CD8-positive, alpha-beta memory T cell (primary cell): Measurements from ENCODE around the gene BIRC7. TPM values are rescaled to one million over a fixed set of nuclear protein-coding genes. Genes with fewer than 3 reads are reported as not detected.
"Not testable (repeated sequence)": the region's sequence is repeated elsewhere in the genome, so short reads cannot be mapped to it uniquely, and the experiment has no call there.

Source experiments
- CTCF ChIA-PET: fragments of 350-600 bp; sonication (Branson Sonifier 250); formaldehyde crosslinking; loops from one replicate; lab custom pipeline; 2021; ENCODE audit warnings: antibody characterized with exemption; lab: Charles Lee
- POLR2A ChIA-PET: fragments of 350-600 bp; sonication (Branson Sonifier 250); formaldehyde crosslinking; loops from one replicate; lab custom pipeline; 2021; ENCODE audit warnings: antibody characterized with exemption; lab: Charles Lee
- DNase-seq, 5 donors: peaks; one replicate each; pipeline versions ENCODE4 v3.0.0 to v3.0.0-alpha.2; 2020 to 2022; ENCODE audit warnings: mixed read lengths in 1 of 5
- H3K27ac ChIP-seq: one replicate; pipeline ENCODE4 v1.7.0; 2013; ENCODE audit warnings: low read depth, mild to moderate bottlenecking, low read length, moderate library complexity
- H3K27me3 ChIP-seq: 2 replicates; pipeline ENCODE4 v1.7.0; 2013; ENCODE audit warnings: low read length, mild to moderate bottlenecking; ENCODE audit not compliant: insufficient read depth, poor library complexity, severe bottlenecking
- H3K36me3 ChIP-seq: 2 replicates; pipeline ENCODE4 v1.7.0; 2013; ENCODE audit warnings: mild to moderate bottlenecking, low read length, moderate library complexity; ENCODE audit not compliant: insufficient read depth
- H3K4me1 ChIP-seq: 2 replicates; pipeline ENCODE4 v1.7.0; 2013; ENCODE audit warnings: mild to moderate bottlenecking, low read length, moderate library complexity; ENCODE audit not compliant: insufficient read depth
- H3K4me3 ChIP-seq: 2 replicates; pipeline ENCODE4 v1.7.0; 2013; ENCODE audit warnings: mild to moderate bottlenecking, low read length
- H3K9me3 ChIP-seq: 2 replicates; pipeline ENCODE4 v1.7.0; 2013; ENCODE audit warnings: mild to moderate bottlenecking, low read length
- H3K27ac Mint-ChIP-seq, 8 donors: one replicate each; pipeline ENCODE4 v1.8.0; 2020 to 2021; ENCODE audit warnings: mixed read lengths in 8 of 8, mild to moderate bottlenecking in 6 of 8, inconsistent platforms in 3 of 8, moderate library complexity in 3 of 8
- H3K27me3 Mint-ChIP-seq, 2 donors: one replicate each; pipeline ENCODE4 v1.8.0; 2020 to 2021; ENCODE audit warnings: mixed read lengths in 2 of 2, mild to moderate bottlenecking in 1 of 2, moderate library complexity in 1 of 2
- H3K36me3 Mint-ChIP-seq, 3 donors: one replicate each; pipeline ENCODE4 v1.8.0; 2020 to 2021; ENCODE audit warnings: mixed read lengths in 3 of 3, inconsistent platforms in 1 of 3, mild to moderate bottlenecking in 1 of 3
- H3K4me1 Mint-ChIP-seq, 3 donors: one replicate each; pipeline ENCODE4 v1.8.0; 2020 to 2021; ENCODE audit warnings: mixed read lengths in 3 of 3, inconsistent platforms in 1 of 3, mild to moderate bottlenecking in 1 of 3
- H3K4me3 Mint-ChIP-seq, 7 donors: one replicate each; pipeline ENCODE4 v1.8.0; 2020 to 2021; ENCODE audit warnings: mixed read lengths in 7 of 7, mild to moderate bottlenecking in 6 of 7, moderate library complexity in 4 of 7, inconsistent platforms in 2 of 7
- H3K9me3 Mint-ChIP-seq, 5 donors: one replicate each; pipeline ENCODE4 v1.8.0; 2020 to 2022; ENCODE audit warnings: mixed read lengths in 5 of 5, mild to moderate bottlenecking in 3 of 5, moderate library complexity in 2 of 5, inconsistent platforms in 1 of 5
- polyA plus RNA-seq: library from polyadenylated mRNA; unstranded; fragments of 300-500 nt; fragmentation: Illumina TruSeq; gene quantifications from one replicate; pipeline ENCODE4 v1.2.3, GENCODE V29; 2021
- total RNA-seq, 2 experiments: library from RNA; stranded (reverse); gene quantifications; one replicate each; pipeline ENCODE4 v1.2.3, GENCODE V29; 2021

Gene BIRC7
- total and polyA plus RNA-seq, 3 experiments from 2014 or later, result not detected

GRCh38 chr20:63216849-63217471 is 18.7 kb upstream of the BIRC7 start:
- H3K27ac Mint-ChIP-seq, result peak overlapping the region; percentile 79 to 97 (median 94)
- peak overlapping the region; percentile 82 for H3K4me3 ChIP-seq
- H3K4me3 Mint-ChIP-seq, result peak overlapping the region; percentile 83 to 94 (median 87)
- DNase-seq, result peak in 1 of 5 donors; percentile 46
- peaks cover 0 to 11% of the 10 kb centered on the region in 2 donors for H3K27me3 Mint-ChIP-seq
- H3K4me1 Mint-ChIP-seq, result peaks cover 38 to 42% (median 41%) of the 10 kb centered on the region in 3 donors
- peaks cover 4 to 34% (median 10%) of the 10 kb centered on the region in 3 donors for H3K36me3 Mint-ChIP-seq
- ChIA-PET CTCF (no interaction called here), POLR2A (interaction anchor here (0.6 kb wide), 1 partner anchor 327 kb away, joined by 3 read pairs; no protein-coding TSS in a partner anchor)
- H3K36me3 ChIP-seq, result peaks cover 15% of the 10 kb centered on the region
- H3K27me3 ChIP-seq, result no peaks in the 10 kb centered on the region
- H3K9me3 ChIP-seq, result no peaks in the 10 kb centered on the region
- H3K9me3 Mint-ChIP-seq, result no peaks in the 10 kb centered on the region
- peak overlapping the region; percentile 64 for H3K27ac ChIP-seq
- peaks cover 40% of the 10 kb centered on the region for H3K4me1 ChIP-seq

DNA sequence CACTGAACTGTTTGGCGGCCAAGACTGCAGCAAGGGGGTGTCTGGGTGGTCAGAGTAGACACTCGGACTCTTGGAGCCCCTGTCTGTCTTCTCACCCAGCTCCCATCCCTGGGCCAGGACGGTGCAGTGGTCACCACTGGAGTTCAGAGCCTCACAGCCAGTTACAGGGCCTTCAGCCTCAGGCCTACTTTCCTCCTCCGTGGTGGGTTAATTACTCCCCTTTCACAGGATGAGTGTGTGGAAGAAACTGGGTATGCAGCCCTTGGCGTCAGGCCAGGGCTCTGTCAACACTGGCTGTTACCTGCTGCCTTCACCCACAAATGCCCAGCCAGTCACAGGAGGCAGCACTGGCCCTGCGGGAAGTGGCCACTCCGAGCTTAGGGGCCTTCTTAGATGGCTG is 18.0 kb upstream of the BIRC7 start:
- POLR2A ChIA-PET, result no interaction called here
- Histone ChIP-seq H3K9me3 (no peaks in the 10 kb centered on the region), H3K36me3 (peaks cover 8% of the 10 kb centered on the region), H3K4me3 (no peak overlapping the region), H3K27me3 (no peaks in the 10 kb centered on the region), H3K27ac (no peak overlapping the region), H3K4me1 (peaks cover 32% of the 10 kb centered on the region)
- H3K27me3 Mint-ChIP-seq, result peaks cover 1 to 11% of the 10 kb centered on the region in 2 donors
- H3K4me3 Mint-ChIP-seq, result peak overlapping the region in 4 of 7 donors; percentile 6 to 91 (median 83)
- peak overlapping the region in 1 of 8 donors; percentile 33 for H3K27ac Mint-ChIP-seq
- CTCF ChIA-PET, result no interaction called here
- peak in 1 of 5 donors; percentile 43 for DNase-seq
- no peaks in the 10 kb centered on the region for H3K9me3 Mint-ChIP-seq
- peaks cover 30 to 34% (median 34%) of the 10 kb centered on the region in 3 donors for H3K4me1 Mint-ChIP-seq
- H3K36me3 Mint-ChIP-seq, result peaks cover 4 to 26% (median 10%) of the 10 kb centered on the region in 3 donors

DNA sequence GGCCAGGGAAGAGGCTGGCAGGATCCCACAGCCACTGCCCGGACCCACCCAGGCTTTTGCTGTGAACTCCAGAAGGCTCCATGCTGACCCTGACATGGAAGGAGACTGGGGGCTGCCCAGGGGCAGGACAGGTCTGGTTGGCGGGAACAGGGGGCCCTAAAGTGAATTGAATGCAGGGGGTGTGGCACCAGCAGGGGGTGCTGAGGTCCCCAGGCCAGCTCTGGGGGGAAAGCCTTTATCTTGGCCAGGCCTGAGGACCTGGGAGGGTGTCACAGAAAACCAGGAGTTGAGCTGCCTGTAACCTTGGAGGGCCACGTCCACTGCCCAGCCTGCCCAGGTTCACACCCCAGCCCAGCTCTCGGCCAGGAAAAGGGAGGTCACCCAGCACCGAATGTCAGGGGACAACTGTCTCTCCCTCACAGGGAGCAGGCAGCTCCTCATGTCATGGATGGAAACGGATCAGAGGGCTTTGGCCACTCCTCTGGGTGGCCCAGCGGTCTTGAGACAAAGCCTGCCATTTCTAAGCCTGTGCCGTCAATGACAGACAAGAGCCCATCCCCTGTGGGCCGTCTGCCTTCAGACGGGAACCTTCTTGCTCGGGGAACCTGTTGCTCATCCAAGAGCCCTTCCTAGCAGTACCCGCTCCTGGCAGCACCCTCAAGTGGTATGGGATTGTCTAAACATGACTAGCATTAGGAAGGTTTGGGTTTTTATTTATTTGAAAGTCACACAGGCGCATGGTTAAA is 16.8 kb upstream of the BIRC7 start:
- CTCF ChIA-PET, result no interaction called here

DNA sequence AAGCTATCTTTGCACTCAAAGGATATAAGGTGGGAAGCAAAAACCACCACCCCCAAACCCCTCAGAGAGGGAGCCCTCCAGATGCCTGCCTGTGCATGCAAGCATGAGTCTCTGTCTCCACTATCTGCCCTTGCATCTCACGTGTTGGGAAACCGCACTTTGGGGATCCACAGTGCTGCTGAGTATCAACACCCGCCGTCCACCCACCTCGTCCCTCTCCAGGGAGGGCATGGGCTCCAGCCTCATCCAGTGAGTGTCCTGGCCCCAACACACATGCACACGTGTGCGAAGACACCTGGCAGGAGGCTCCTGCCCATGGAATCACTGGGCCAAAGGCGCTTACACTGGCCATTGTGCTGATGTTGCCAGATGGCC is 16.3 kb upstream of the BIRC7 start:
- H3K4me3 ChIP-seq, result no peak overlapping the region
- no peaks in the 10 kb centered on the region for H3K36me3 ChIP-seq
- Mint-ChIP-seq H3K27me3 (peaks cover 1 to 15% of the 10 kb centered on the region in 2 donors), H3K4me1 (peaks cover 15 to 17% (median 17%) of the 10 kb centered on the region in 3 donors), H3K27ac (no peak overlapping the region), H3K9me3 (no peaks in the 10 kb centered on the region), H3K4me3 (no peak overlapping the region), H3K36me3 (peaks cover 0 to 10% (median 1%) of the 10 kb centered on the region in 3 donors)
- no peak overlapping the region for H3K27ac ChIP-seq
- peaks cover 15% of the 10 kb centered on the region for H3K4me1 ChIP-seq
- CTCF ChIA-PET, result no interaction called here
- H3K9me3 ChIP-seq, result no peaks in the 10 kb centered on the region
- POLR2A ChIA-PET, result no interaction called here
- DNase-seq, result no peak
- H3K27me3 ChIP-seq, result no peaks in the 10 kb centered on the region

More for the DNA sequence above, 16.8 kb upstream of the BIRC7 start:
- POLR2A ChIA-PET, result no interaction called here
- no peak overlapping the region for H3K27ac ChIP-seq
- DNase-seq, result no peak
- H3K36me3 ChIP-seq, result no peaks in the 10 kb centered on the region
- no peak overlapping the region for H3K4me3 ChIP-seq
- no peaks in the 10 kb centered on the region for H3K9me3 ChIP-seq
- H3K4me1 ChIP-seq, result peaks cover 21% of the 10 kb centered on the region
- Mint-ChIP-seq H3K4me1 (peaks cover 21 to 23% (median 23%) of the 10 kb centered on the region in 3 donors), H3K36me3 (peaks cover 1 to 16% (median 4%) of the 10 kb centered on the region in 3 donors), H3K27me3 (peaks cover 1 to 15% of the 10 kb centered on the region in 2 donors), H3K4me3 (no peak overlapping the region), H3K9me3 (no peaks in the 10 kb centered on the region), H3K27ac (no peak overlapping the region)
- no peaks in the 10 kb centered on the region for H3K27me3 ChIP-seq

DNA sequence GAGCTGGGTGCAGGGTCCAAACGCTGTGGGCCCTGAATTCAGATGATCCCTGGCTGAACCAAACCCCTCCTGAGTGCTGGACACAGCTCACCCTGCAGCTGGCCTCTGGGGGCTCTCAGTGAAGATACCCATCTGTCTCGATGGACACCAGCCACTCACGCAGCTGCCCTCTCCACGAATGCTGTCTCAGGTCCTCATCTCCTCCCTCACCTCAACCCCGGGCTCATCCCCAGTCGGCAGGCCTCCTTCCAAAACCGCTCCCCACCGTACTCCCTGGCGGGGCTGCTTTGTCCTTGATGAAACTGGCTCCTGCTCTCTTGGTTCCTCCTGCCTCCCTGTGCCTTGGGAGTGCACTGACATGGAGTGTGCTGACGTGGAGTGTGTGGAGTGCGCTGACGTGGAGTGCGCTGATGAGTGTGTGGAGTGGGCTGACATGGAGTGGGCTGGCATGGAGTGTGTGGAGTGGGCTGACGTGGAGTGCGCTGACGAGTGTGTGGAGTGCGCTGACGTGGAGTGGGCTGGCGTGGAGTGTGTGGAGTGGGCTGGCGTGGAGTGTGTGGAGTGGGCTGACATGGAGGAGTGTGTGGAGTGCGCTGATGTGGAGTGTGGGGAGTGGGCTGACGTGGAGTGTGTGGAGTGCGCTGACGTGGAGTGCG is 15.7 kb upstream of the BIRC7 start:
- Mint-ChIP-seq H3K36me3 (peaks cover 0 to 5% (median 1%) of the 10 kb centered on the region in 3 donors), H3K9me3 (no peaks in the 10 kb centered on the region), H3K4me1 (peaks cover 10 to 12% (median 11%) of the 10 kb centered on the region in 3 donors), H3K27ac (no peak overlapping the region), H3K4me3 (peak overlapping the region in 2 of 7 donors; percentile 75 to 80), H3K27me3 (peaks cover 1 to 15% of the 10 kb centered on the region in 2 donors)
- Histone ChIP-seq H3K36me3 (no peaks in the 10 kb centered on the region), H3K27ac (no peak overlapping the region), H3K4me3 (no peak overlapping the region), H3K9me3 (no peaks in the 10 kb centered on the region), H3K4me1 (peaks cover 10% of the 10 kb centered on the region), H3K27me3 (no peaks in the 10 kb centered on the region)
- ChIA-PET POLR2A (no interaction called here), CTCF (no interaction called here)
- peak in 1 of 5 donors; percentile 34 for DNase-seq

DNA sequence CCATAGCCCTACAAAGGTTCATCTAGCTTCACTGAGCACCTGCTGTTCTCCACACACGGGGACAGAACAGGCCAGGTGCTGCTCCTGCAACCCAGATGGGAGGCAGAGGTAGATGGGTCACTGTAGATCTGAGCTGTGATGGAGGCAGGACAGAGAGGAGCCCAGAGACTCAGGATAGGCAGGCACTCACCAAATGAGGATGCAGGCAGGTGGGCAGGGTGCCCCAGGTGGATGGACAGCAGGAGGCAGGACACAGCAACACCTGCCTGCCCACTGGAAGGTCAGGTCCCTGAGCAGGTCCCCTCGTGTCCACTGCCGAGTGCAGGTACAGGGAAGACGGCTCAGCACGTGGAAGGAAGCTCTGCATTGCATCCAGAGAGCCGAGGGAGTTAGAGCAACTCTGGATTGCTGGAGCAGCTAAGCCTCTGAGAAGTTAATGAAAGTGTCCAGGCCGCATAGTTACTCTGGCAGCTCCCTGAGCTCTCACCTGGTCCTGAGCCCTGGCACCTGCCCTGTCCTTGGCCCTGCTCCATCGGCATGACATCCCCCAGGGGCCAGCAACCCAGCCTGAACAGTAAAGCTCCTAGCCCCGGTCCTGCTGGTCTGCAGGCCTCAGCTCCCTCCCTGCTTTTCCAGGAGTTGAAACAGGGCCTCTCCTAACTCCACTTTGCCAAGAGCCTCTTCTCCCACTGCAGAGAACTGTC is 14.9 kb upstream of the BIRC7 start:
- Histone ChIP-seq H3K36me3 (no peaks in the 10 kb centered on the region), H3K4me1 (peaks cover 5% of the 10 kb centered on the region), H3K4me3 (no peak overlapping the region), H3K9me3 (no peaks in the 10 kb centered on the region), H3K27me3 (no peaks in the 10 kb centered on the region), H3K27ac (no peak overlapping the region)
- Mint-ChIP-seq H3K4me3 (peak overlapping the region in 2 of 7 donors; percentile 75 to 80), H3K27ac (no peak overlapping the region), H3K36me3 (peaks cover 0 to 1% (median 1%) of the 10 kb centered on the region in 3 donors), H3K4me1 (peaks cover 5 to 7% (median 7%) of the 10 kb centered on the region in 3 donors), H3K27me3 (peaks cover 1 to 15% of the 10 kb centered on the region in 2 donors), H3K9me3 (no peaks in the 10 kb centered on the region)
- POLR2A ChIA-PET, result no interaction called here
- CTCF ChIA-PET, result no interaction called here
- DNase-seq, result peak in 1 of 5 donors; percentile 13

GRCh38 chr20:63221400-63222053 is 14.2 kb upstream of the BIRC7 start:
- H3K36me3 ChIP-seq, H3K9me3 Mint-ChIP-seq, POLR2A ChIA-PET, H3K9me3 ChIP-seq, H3K4me1 Mint-ChIP-seq, H3K27me3 ChIP-seq, H3K36me3 Mint-ChIP-seq, DNase-seq, H3K4me1 ChIP-seq, H3K27ac ChIP-seq, H3K4me3 ChIP-seq, H3K27ac Mint-ChIP-seq: not testable (repeated sequence)
- CTCF ChIA-PET, result interaction anchor here (4.2 kb wide), 1 partner anchor 12 kb away, joined by 27 read pairs; no protein-coding TSS in a partner anchor
- Mint-ChIP-seq H3K4me3 (peak overlapping the region in 1 of 7 donors; percentile 36), H3K27me3 (peaks cover 1 to 15% of the 10 kb centered on the region in 2 donors)
